OCI-LY3 (cell line): ENCODE results near the gene EIF4E.
"Not testable (repeated sequence)": the region's sequence is repeated elsewhere in the genome, so short reads cannot be mapped to it uniquely, and the experiment has no call there.

ENCODE experiments used
- H2AFZ ChIP-seq: fragments of 200-600, 300-600 bp; shearing (Covaris generic); 2 replicates; pipeline ENCODE4 v1.6.0; 2014; ENCODE audit warnings: antibody characterized with exemption, low read depth, low read length
- H3K27ac ChIP-seq: fragments of 200-600, 300-600 bp; sonication (generic); 2 replicates; pipeline ENCODE4 v1.5.1; 2014; ENCODE audit warnings: mild to moderate bottlenecking, low read length, moderate library complexity, mixed read lengths
- H3K27me3 ChIP-seq: fragments of 200-600, 300-600 bp; sonication (generic); 2 replicates; pipeline ENCODE4 v1.6.1; 2014; ENCODE audit warnings: low read depth, low read length, mixed read lengths
- H3K36me3 ChIP-seq: fragments of 200-600, 300-600 bp; sonication (generic); replicated peaks from 2 replicates; pipeline ENCODE3; 2014; ENCODE audit warnings: low read depth, low read length, mixed read lengths
- H3K4me1 ChIP-seq: fragments of 300-600, 200-600 bp; sonication (generic); 2 replicates; pipeline ENCODE4 v1.6.1; 2014; ENCODE audit warnings: low read length, mixed read lengths
- H3K4me2 ChIP-seq: fragments of 200-600, 300-600 bp; sonication (generic); 2 replicates; pipeline ENCODE4 v1.6.1; 2014; ENCODE audit warnings: low read length, mixed read lengths
- H3K4me3 ChIP-seq: fragments of 300-600, 200-600 bp; sonication (generic); 2 replicates; pipeline ENCODE4 v1.5.1; 2014; ENCODE audit warnings: antibody characterized with exemption, mild to moderate bottlenecking, low read length, moderate library complexity
- H3K79me2 ChIP-seq: fragments of 300-600, 200-600 bp; shearing (Covaris generic); 2 replicates; pipeline ENCODE4 v1.6.1; 2014; ENCODE audit warnings: mild to moderate bottlenecking, low read length, mixed read lengths
- H3K9ac ChIP-seq: fragments of 300-600, 200-600 bp; shearing (Covaris generic); 2 replicates; pipeline ENCODE4 v1.6.0; 2014; ENCODE audit warnings: mild to moderate bottlenecking, low read length, moderate library complexity
- H3K9me3 ChIP-seq: fragments of 200-600, 300-600 bp; shearing (Covaris generic); 2 replicates; pipeline ENCODE4 v1.6.1; 2014; ENCODE audit warnings: low read length, mixed read lengths; ENCODE audit not compliant: insufficient read depth
- H4K20me1 ChIP-seq: fragments of 200-600, 300-600 bp; sonication (generic); 2 replicates; pipeline ENCODE4 v1.6.1; 2016; ENCODE audit warnings: low read length, mixed read lengths; ENCODE audit not compliant: insufficient read depth
- EZH2phosphoT487 ChIP-seq: fragments of 200-600 bp; shearing (Covaris generic); IDR thresholded peaks from 2 replicates; pipeline ENCODE4 v1.6.1; 2018; ENCODE audit warnings: antibody characterized with exemption, mixed run types, low read depth
- TF ChIP-seq, protein P1 (sequence below): fragments of 200-600, 300-600 bp; sonication (generic); IDR thresholded peaks from 2 replicates; pipeline ENCODE4 v1.5.1; 2014; ENCODE audit warnings: antibody characterized with exemption, low read length, low read depth

Gene EIF4E

DNA sequence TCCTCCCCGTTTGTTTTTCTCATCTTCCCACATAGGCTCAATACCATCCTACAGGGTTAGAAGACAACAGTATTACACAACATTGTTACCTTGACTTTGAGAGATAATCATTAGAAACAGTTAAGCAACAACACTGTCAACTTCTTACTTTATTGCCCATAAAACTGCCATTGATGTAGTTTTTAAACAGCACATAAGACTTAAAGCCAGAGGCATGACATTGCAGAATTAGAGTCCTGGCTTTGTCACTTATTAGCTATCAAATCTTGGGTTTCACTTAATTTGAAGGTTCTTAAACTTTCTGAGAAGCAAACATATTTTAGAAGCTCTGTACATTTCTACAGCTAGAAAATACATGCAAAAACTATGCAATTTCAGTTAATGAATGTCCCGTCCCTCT lies 41.8 kb downstream of the EIF4E start:
- Histone ChIP-seq H3K27ac (no peak overlapping the region), H3K4me3 (no peak overlapping the region), H3K4me1 (no peaks in the 10 kb centered on the region), H3K9ac (no peak overlapping the region), H3K9me3 (no peaks in the 10 kb centered on the region), H4K20me1 (0 out of 2 replicates have a peak, but pooled peaks cover 3% of the 10 kb centered on the region), H2AFZ (no peak overlapping the region), H3K36me3 (peaks cover 50% of the 10 kb centered on the region), H3K27me3 (no peaks in the 10 kb centered on the region), H3K79me2 (peaks cover 30% of the 10 kb centered on the region), H3K4me2 (no peak overlapping the region)
- TF ChIP-seq, protein P1, sequence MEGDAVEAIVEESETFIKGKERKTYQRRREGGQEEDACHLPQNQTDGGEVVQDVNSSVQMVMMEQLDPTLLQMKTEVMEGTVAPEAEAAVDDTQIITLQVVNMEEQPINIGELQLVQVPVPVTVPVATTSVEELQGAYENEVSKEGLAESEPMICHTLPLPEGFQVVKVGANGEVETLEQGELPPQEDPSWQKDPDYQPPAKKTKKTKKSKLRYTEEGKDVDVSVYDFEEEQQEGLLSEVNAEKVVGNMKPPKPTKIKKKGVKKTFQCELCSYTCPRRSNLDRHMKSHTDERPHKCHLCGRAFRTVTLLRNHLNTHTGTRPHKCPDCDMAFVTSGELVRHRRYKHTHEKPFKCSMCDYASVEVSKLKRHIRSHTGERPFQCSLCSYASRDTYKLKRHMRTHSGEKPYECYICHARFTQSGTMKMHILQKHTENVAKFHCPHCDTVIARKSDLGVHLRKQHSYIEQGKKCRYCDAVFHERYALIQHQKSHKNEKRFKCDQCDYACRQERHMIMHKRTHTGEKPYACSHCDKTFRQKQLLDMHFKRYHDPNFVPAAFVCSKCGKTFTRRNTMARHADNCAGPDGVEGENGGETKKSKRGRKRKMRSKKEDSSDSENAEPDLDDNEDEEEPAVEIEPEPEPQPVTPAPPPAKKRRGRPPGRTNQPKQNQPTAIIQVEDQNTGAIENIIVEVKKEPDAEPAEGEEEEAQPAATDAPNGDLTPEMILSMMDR, result no peak
- no peak for TF ChIP-seq EZH2phosphoT487

DNA sequence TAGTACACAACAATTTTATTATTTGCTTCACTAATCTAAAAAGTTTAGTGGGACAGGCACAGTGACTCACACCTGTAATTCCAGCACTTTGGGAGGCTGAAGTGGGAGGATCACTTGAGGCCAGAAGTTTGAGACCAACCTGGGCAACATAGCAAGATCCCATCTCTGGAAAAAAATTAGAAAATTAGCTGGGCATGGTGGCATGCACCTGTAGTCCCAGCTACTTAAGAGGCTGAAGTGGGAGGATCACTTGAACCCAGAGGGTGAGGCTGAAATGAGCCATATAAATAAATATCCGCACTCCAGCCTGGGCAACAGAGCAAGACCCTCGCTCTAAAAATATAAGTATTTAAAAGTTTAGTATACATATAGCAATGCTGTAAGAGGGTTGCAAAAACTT lies 42.6 kb downstream of the EIF4E start:
- peaks cover 23% of the 10 kb centered on the region for H3K79me2 ChIP-seq
- not testable (repeated sequence) for H3K4me1 ChIP-seq, H3K4me3 ChIP-seq, H3K9ac ChIP-seq, H3K27ac ChIP-seq, H2AFZ ChIP-seq, H4K20me1 ChIP-seq, H3K27me3 ChIP-seq, H3K4me2 ChIP-seq, H3K9me3 ChIP-seq
- peaks cover 53% of the 10 kb centered on the region for H3K36me3 ChIP-seq

DNA sequence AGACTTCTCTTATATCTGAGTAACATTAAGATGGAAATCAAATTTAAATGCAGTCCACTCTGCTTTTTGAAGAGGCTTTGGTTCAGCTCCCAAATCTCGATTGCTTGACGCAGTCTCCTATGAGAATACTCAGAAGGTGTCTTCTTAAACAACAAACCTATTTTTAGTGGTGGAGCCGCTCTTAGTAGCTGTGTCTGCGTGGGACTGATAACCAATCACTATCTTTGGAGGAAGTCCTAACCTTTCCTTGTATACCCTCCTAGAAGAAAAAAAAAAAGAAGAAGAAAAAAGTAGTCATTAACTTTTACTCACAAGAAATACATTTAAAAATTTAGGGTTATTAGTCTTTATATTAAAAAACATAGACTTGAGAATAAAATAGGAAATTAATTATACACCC lies 48.0 kb downstream of the EIF4E start:
- not testable (repeated sequence) for H3K4me3 ChIP-seq, H4K20me1 ChIP-seq, H3K27me3 ChIP-seq, H2AFZ ChIP-seq, H3K4me2 ChIP-seq, H3K27ac ChIP-seq, H3K9me3 ChIP-seq, H3K4me1 ChIP-seq, H3K79me2 ChIP-seq, H3K9ac ChIP-seq
- H3K36me3 ChIP-seq, result peaks cover 35% of the 10 kb centered on the region

DNA sequence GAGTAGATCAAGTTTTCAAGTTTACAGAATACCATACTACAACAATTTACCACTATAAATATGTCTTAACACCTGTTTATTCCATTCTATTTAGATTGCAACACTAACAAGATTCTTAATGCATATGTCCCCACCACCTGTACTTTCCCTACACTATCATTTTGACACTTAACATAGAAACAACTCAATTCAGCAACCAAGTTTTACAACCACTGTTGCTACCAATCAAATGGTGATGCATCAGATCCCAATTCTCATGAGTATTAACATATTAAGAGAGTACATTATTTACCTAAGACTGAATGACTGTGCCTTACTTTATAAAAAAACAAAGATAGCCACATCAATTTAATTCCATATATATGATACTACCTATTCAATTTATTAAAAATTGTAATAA lies 49.4 kb downstream of the EIF4E start:
- peaks cover 29% of the 10 kb centered on the region for H3K36me3 ChIP-seq
- no peak overlapping the region for H3K4me2 ChIP-seq

DNA sequence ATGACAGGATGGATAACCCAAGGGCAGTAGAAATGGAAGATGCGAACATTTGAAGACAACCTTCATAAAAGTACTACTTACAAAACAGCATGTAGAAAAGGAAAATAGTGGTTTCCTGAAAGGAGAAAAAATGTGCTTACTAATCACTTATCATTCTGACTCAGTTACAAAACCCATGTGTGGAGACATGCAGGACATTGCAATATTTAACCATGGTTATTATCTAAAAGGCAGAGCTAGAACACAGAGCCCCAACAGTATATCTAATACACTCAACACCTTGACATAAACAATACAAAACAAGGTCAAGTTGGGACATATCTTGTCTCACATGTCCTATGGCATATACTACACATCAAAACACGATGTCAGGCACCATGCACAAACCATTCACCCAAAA lies 55.9 kb downstream of the EIF4E start:
- H3K9me3 ChIP-seq, result no peaks in the 10 kb centered on the region
- no peak overlapping the region for H3K4me3 ChIP-seq
- H3K4me2 ChIP-seq, result no peak overlapping the region
- no peak overlapping the region for H3K9ac ChIP-seq
- no peaks in the 10 kb centered on the region for H3K4me1 ChIP-seq
- no peak overlapping the region for H3K27ac ChIP-seq
- H3K79me2 ChIP-seq, result no peaks in the 10 kb centered on the region
- TF ChIP-seq EZH2phosphoT487, result no peak
- TF ChIP-seq, protein P1, result no peak
- no peaks in the 10 kb centered on the region for H4K20me1 ChIP-seq
- H3K36me3 ChIP-seq, result peaks cover 11% of the 10 kb centered on the region
- H2AFZ ChIP-seq, result no peak overlapping the region
- H3K27me3 ChIP-seq, result no peaks in the 10 kb centered on the region

More for the DNA sequence above, 49.4 kb downstream of the EIF4E start:
- no peaks in the 10 kb centered on the region for H4K20me1 ChIP-seq
- H3K4me1 ChIP-seq, result no peaks in the 10 kb centered on the region
- no peak overlapping the region for H2AFZ ChIP-seq
- no peak overlapping the region for H3K27ac ChIP-seq
- TF ChIP-seq EZH2phosphoT487, result no peak
- H3K27me3 ChIP-seq, result no peaks in the 10 kb centered on the region
- 0 out of 2 replicates have a peak, but pooled peaks cover 3% of the 10 kb centered on the region for H3K79me2 ChIP-seq
- H3K9ac ChIP-seq, result no peak overlapping the region
- H3K4me3 ChIP-seq, result no peak overlapping the region
- H3K9me3 ChIP-seq, result no peaks in the 10 kb centered on the region

DNA sequence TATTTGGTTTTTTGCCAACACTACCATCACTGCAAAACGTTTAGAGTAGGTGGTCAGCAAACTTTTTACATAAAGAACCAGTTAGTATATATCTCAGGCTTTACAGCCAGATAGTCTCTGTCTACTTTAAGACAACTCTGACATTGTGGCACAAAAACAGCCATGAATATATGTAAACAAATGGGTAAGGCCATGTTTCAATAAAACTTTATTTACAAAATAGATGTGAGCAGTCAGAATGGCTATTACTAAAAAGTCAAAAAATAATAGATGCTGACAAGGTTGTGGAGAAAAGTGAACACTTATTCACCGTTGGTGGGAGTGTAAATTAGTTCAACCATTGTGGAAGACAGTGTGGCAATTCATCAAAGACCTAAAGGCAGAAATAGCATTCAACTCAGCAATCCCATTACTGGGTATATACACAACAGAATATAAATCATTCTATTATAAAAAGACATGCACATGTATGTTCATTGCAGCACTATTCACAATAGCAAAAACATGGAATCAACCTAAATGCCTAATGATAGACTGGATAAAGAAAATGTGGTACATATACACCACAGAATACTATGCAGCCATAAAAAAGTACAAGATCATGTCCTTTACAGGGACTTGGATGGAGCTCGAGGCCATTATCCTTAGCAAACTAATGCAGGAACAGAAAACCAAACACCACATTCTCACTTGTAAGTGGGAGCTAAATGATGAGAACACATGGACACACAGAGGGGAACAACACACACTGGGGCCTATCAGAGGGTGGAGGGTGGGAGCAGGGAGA lies 56.6 kb downstream of the EIF4E start:
- H3K9me3 ChIP-seq, H3K27me3 ChIP-seq, H4K20me1 ChIP-seq, H3K79me2 ChIP-seq, H3K4me3 ChIP-seq, H2AFZ ChIP-seq, H3K4me2 ChIP-seq, H3K36me3 ChIP-seq, H3K4me1 ChIP-seq, H3K27ac ChIP-seq, H3K9ac ChIP-seq: not testable (repeated sequence)
